ENCODE measurements around the gene YIPF4. TPM values are rescaled to one million over a fixed set of nuclear protein-coding genes. Genes with fewer than 3 reads are reported as not detected.
A peak's percentile ranks its signal among the peaks of the same experiment; 100 is the strongest.
"Not testable (repeated sequence)": the region's sequence is repeated elsewhere in the genome, so short reads cannot be mapped to it uniquely, and the experiment has no call there.

Gene YIPF4
- total RNA-seq, 1 experiment from 2014 or later, result 28.0 TPM

GRCh38 chr2:32289165-32289999 is 11.7 kb downstream of the YIPF4 start:
- peak; percentile 14 for DNase-seq (ENCODE audit: low spot score)

- DNase-seq (ENCODE audit: low spot score), result no peak
Measured at GRCh38 chr2:32290000-32290339, 12.3 kb downstream of the YIPF4 start.

- no peak for DNase-seq (ENCODE audit: low spot score)
Measured at GRCh38 chr2:32291746-32292145, 14.0 kb downstream of the YIPF4 start.

GRCh38 chr2:32293493-32293892 is 15.8 kb downstream of the YIPF4 start:
- DNase-seq (ENCODE audit: low spot score), result not testable (repeated sequence)

GRCh38 chr2:32293966-32294562 is 16.4 kb downstream of the YIPF4 start:
- DNase-seq (ENCODE audit: low spot score), result not testable (repeated sequence)

GRCh38 chr2:32310577-32310976 is 32.9 kb downstream of the YIPF4 start:
- DNase-seq (ENCODE audit: low spot score), result no peak

- no peak for DNase-seq (ENCODE audit: low spot score)
Measured at GRCh38 chr2:32314886-32315285, 37.2 kb downstream of the YIPF4 start.

GRCh38 chr2:32328679-32329078 is 51.0 kb downstream of the YIPF4 start:
- DNase-seq (ENCODE audit: low spot score), result not testable (repeated sequence)

GRCh38 chr2:32329180-32329980 is 51.7 kb downstream of the YIPF4 start:
- DNase-seq (ENCODE audit: low spot score), result not testable (repeated sequence)

- DNase-seq (ENCODE audit: low spot score), result no peak
Measured at GRCh38 chr2:32330136-32330535, 52.4 kb downstream of the YIPF4 start.

- no peak for DNase-seq (ENCODE audit: low spot score)
Measured at GRCh38 chr2:32342801-32343200, 65.1 kb downstream of the YIPF4 start.

- not testable (repeated sequence) for DNase-seq (ENCODE audit: low spot score)
Measured at GRCh38 chr2:32350797-32351196, 73.1 kb downstream of the YIPF4 start.

- DNase-seq (ENCODE audit: low spot score), result no peak
Measured at GRCh38 chr2:32355976-32356680, 78.4 kb downstream of the YIPF4 start.

GRCh38 chr2:32356681-32357317 is 79.1 kb downstream of the YIPF4 start, which contains the start of gene BIRC6:
Gene BIRC6, plus strand, starts transcription at chr2:32357023. Its CDS starts 139 bp downstream, at chr2:32357162.
- peak; percentile 88 for DNase-seq (ENCODE audit: low spot score)

- no peak for DNase-seq (ENCODE audit: low spot score)
Measured at GRCh38 chr2:32357318-32358110, 79.8 kb downstream of the YIPF4 start.

- DNase-seq (ENCODE audit: low spot score), result no peak
Measured at GRCh38 chr2:32358111-32358482, 80.4 kb downstream of the YIPF4 start.

GRCh38 chr2:32360416-32360815 is 82.7 kb downstream of the YIPF4 start:
- no peak for DNase-seq (ENCODE audit: low spot score)

- DNase-seq (ENCODE audit: low spot score), result not testable (repeated sequence)
Measured at GRCh38 chr2:32362997-32363396, 85.3 kb downstream of the YIPF4 start.

GRCh38 chr2:32363597-32363996 is 85.9 kb downstream of the YIPF4 start:
- no peak for DNase-seq (ENCODE audit: low spot score)

GRCh38 chr2:32364290-32364689 is 86.6 kb downstream of the YIPF4 start:
- not testable (repeated sequence) for DNase-seq (ENCODE audit: low spot score)

All from H4 (cell line).